GM23338 (cell line): ENCODE data around the gene FAM168A. TPM values are rescaled to one million over a fixed set of nuclear protein-coding genes. Genes with fewer than 3 reads are reported as not detected.

Source experiments
- ATAC-seq: fragments of 200-7000 bp; cut with Tn5 transposase; 3 replicates; pipeline ENCODE4 v1.9.1; 2020
- DNase-seq: peaks from one replicate; pipeline ENCODE4 v3.0.0-alpha.2; 2015; ENCODE audit warnings: low spot score
- H2AFZ ChIP-seq: fragments of 200-600 bp; sonication (generic); 2 replicates; pipeline ENCODE4 v1.8.0; 2016; ENCODE audit warnings: antibody characterized with exemption, mild to moderate bottlenecking, moderate library complexity
- H3F3A ChIP-seq: fragments of 200-600 bp; sonication (generic); replicated peaks from 2 replicates; pipeline ENCODE4 v1.8.0; 2017; ENCODE audit warnings: antibody characterized with exemption, mixed run types, low read depth
- H3K27ac ChIP-seq: fragments of 200-600 bp; sonication (generic); 2 replicates; pipeline ENCODE4 v1.6.1; 2016; ENCODE audit warnings: low read depth
- H3K27me3 ChIP-seq: fragments of 200-600 bp; sonication (generic); 2 replicates; pipeline ENCODE4 v1.8.0; 2016; ENCODE audit warnings: mild to moderate bottlenecking, mixed run types, moderate library complexity; ENCODE audit not compliant: insufficient read depth
- H3K36me3 ChIP-seq: fragments of 200-600 bp; sonication (generic); 2 replicates; pipeline ENCODE4 v1.8.0; 2016; ENCODE audit warnings: mild to moderate bottlenecking; ENCODE audit not compliant: insufficient read depth
- H3K4me1 ChIP-seq: fragments of 200-600 bp; sonication (generic); 2 replicates; pipeline ENCODE4 v1.8.0; 2016; ENCODE audit warnings: mild to moderate bottlenecking, moderate library complexity; ENCODE audit not compliant: insufficient read depth
- H3K4me2 ChIP-seq: fragments of 200-600 bp; sonication (generic); 2 replicates; pipeline ENCODE4 v1.7.1; 2017; ENCODE audit warnings: mixed run types
- H3K4me3 ChIP-seq: fragments of 200-600 bp; sonication (generic); 2 replicates; pipeline ENCODE4 v1.6.1; 2016; ENCODE audit warnings: mixed run types
- H3K79me2 ChIP-seq: fragments of 200-600 bp; sonication (generic); replicated peaks from 2 replicates; pipeline ENCODE4 v1.8.0; 2017; ENCODE audit warnings: mild to moderate bottlenecking; ENCODE audit not compliant: insufficient read depth
- H3K9me2 ChIP-seq: fragments of 200-600 bp; sonication (generic); 2 replicates; pipeline ENCODE4 v1.8.0; 2017; ENCODE audit not compliant: insufficient read depth
- H4K20me1 ChIP-seq: fragments of 200-600 bp; sonication (generic); replicated peaks from 2 replicates; pipeline ENCODE4 v1.8.0; 2017; ENCODE audit warnings: mild to moderate bottlenecking; ENCODE audit not compliant: insufficient read depth
- H3K27ac Mint-ChIP-seq: 2 replicates; pipeline ENCODE4 v1.8.0; 2020; ENCODE audit warnings: inconsistent platforms, mild to moderate bottlenecking, moderate library complexity, mixed read lengths
- H3K27me3 Mint-ChIP-seq: 3 replicates; pipeline ENCODE4 v1.8.0; 2022; ENCODE audit warnings: low read depth, mild to moderate bottlenecking, moderate library complexity, mixed read lengths, inconsistent platforms; ENCODE audit not compliant: insufficient read depth, poor library complexity
- H3K36me3 Mint-ChIP-seq: 3 replicates; pipeline ENCODE4 v1.8.0; 2021; ENCODE audit warnings: low read depth, mild to moderate bottlenecking, inconsistent platforms, moderate library complexity, mixed read lengths
- H3K4me1 Mint-ChIP-seq: 3 replicates; pipeline ENCODE4 v1.8.0; 2020; ENCODE audit warnings: mild to moderate bottlenecking, inconsistent platforms, mixed read lengths
- H3K4me3 Mint-ChIP-seq: 3 replicates; pipeline ENCODE4 v1.8.0; 2021; ENCODE audit warnings: moderate library complexity, mild to moderate bottlenecking, inconsistent platforms, mixed read lengths
- H3K9me3 Mint-ChIP-seq: 3 replicates; pipeline ENCODE4 v1.8.0; 2020; ENCODE audit warnings: moderate library complexity, mild to moderate bottlenecking, inconsistent platforms, mixed read lengths
- CTCF ChIP-seq, 2 experiments: fragments of 200-600 bp in 1 of 2; sonication (generic) in 1 of 2; conservative IDR thresholded peaks; 2 replicates each; pipeline versions ENCODE4 v1.5.1 to v1.6.1; 2016 to 2017; ENCODE audit warnings: antibody characterized with exemption in 2 of 2, low read depth in 2 of 2, mild to moderate bottlenecking in 2 of 2, moderate library complexity in 1 of 2
- EZH2 ChIP-seq: fragments of 200-600 bp; sonication (generic); IDR thresholded peaks from one replicate; pipeline ENCODE4 v1.8.0; 2017; ENCODE audit warnings: antibody characterized with exemption, mild to moderate bottlenecking, low read depth; ENCODE audit not compliant: unreplicated experiment
- EZH2phosphoT487 ChIP-seq: fragments of 200-600 bp; sonication (generic); IDR thresholded peaks from one replicate; pipeline ENCODE4 v1.8.1; 2018; ENCODE audit warnings: antibody characterized with exemption; ENCODE audit not compliant: unreplicated experiment
- JUNB ChIP-seq: IDR thresholded peaks from one replicate; pipeline ENCODE4 v1.6.1; 2016; ENCODE audit warnings: antibody characterized with exemption; ENCODE audit not compliant: unreplicated experiment
- POLR2AphosphoS5 ChIP-seq: IDR thresholded peaks from 2 replicates; pipeline ENCODE4 v1.6.1; 2016; ENCODE audit warnings: antibody characterized with exemption, low read depth
- REST ChIP-seq: IDR thresholded peaks from one replicate; pipeline ENCODE4 v1.6.1; 2018; ENCODE audit warnings: antibody characterized with exemption; ENCODE audit not compliant: unreplicated experiment
- STAT1 ChIP-seq: IDR thresholded peaks from one replicate; pipeline ENCODE4 v1.6.1; 2016; ENCODE audit warnings: antibody characterized with exemption; ENCODE audit not compliant: unreplicated experiment
- ZNF114 ChIP-seq: fragments of 250-450 bp; sonication (Bioruptor Pico); IDR thresholded peaks from 2 replicates; pipeline ENCODE4 v1.5.0; 2020; ENCODE audit warnings: mild to moderate bottlenecking, moderate library complexity
- ZNF331 ChIP-seq: fragments of 250-450 bp; sonication (Bioruptor Pico); IDR thresholded peaks from 2 replicates; pipeline ENCODE4 v1.5.0; 2020; ENCODE audit warnings: low read depth, mild to moderate bottlenecking, moderate library complexity
- ZNF462 ChIP-seq: fragments of 250-450 bp; sonication (Bioruptor Pico); IDR thresholded peaks from 2 replicates; pipeline ENCODE4 v1.5.0; 2020; ENCODE audit warnings: mild to moderate bottlenecking, moderate library complexity
- polyA plus RNA-seq: library from polyadenylated mRNA; unstranded; fragments of >200 nt; fragmentation: Nextera tagmentation; extraction: Ambion mirVana; gene quantifications from 2 replicates; pipeline ENCODE4 v1.2.1, GENCODE V29; 2016
- total RNA-seq: library from RNA; depleted of rRNA; stranded (reverse); fragments of >200 nt; shearing (Covaris generic); gene quantifications from 2 replicates; pipeline ENCODE4 v1.2.3, GENCODE V29; 2014
- TF ChIP-seq, protein P1 (sequence below): IDR thresholded peaks from 2 replicates; pipeline ENCODE4 v1.6.1; 2016; ENCODE audit warnings: antibody characterized with exemption

The FAM168A gene
- total and polyA plus RNA-seq, 2 experiments from 2014 or later = 8.0 to 20.3 TPM

DNA sequence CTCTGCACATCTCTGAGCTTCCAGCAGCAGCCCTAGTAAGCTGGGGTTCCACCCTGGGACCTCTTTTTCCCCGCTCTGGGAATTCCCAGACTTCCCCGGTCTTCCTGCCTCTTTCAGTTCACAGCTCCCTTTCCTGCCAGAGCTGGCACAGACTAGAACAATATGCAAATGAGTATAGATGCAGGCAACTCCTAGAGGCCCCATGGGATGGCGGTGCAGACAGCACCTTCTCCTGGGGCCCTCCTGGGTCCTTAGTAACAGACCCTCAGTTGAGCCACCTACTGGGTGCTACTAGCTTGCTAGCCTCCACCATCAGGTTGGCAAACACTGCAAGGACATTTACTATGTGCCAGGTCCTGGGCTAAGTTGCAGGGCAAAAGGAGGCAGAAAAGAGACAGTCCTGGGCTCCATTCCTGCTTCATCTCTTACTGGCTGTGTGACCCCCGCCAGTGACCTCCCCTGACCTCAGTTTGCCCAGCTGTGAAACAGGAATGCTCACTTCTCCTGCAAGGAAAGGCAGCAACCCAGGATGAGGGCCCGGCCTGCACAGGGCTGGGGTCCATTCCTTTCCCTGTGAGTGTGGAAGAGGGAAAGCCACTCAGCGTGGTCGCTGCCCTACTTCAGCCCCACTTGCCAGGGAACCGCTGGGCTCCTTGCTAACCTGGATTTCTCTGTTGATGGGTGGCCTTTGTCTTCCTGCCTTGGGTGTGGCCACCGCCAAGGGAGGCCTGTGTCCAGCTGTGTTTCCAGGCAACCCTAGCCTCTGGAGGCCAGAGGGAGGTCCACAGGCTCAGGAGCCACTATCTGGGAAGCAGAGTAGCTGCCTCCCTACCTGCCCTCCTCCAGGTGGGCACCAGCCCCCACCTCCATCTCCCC is 214.4 kb downstream of the FAM168A start (continued):
- TF ChIP-seq REST (no peak), JUNB (no peak), EZH2phosphoT487 (no peak), POLR2AphosphoS5 (no peak)

GRCh38 chr11:73382747-73383146 is 215.2 kb downstream of the FAM168A start:
- no peaks in the 10 kb centered on the region for H3K4me1 ChIP-seq
- H3F3A ChIP-seq = no peaks in the 10 kb centered on the region
- H3K36me3 ChIP-seq = no peaks in the 10 kb centered on the region
- H3K36me3 Mint-ChIP-seq = no peaks in the 10 kb centered on the region
- peaks cover 5% of the 10 kb centered on the region for H3K79me2 ChIP-seq
- no peak for DNase-seq
- no peaks in the 10 kb centered on the region for H3K27me3 ChIP-seq
- H3K27ac Mint-ChIP-seq = no peak overlapping the region
- H2AFZ ChIP-seq = no peak overlapping the region
- ATAC-seq = no peak
- H3K4me1 Mint-ChIP-seq = peaks cover 20% of the 10 kb centered on the region
- no peak overlapping the region for H3K27ac ChIP-seq
- peaks cover 2% of the 10 kb centered on the region for H4K20me1 ChIP-seq
- no peak overlapping the region for H3K4me3 ChIP-seq
- H3K9me2 ChIP-seq = no peaks in the 10 kb centered on the region
- H3K9me3 Mint-ChIP-seq = no peaks in the 10 kb centered on the region
- peaks cover 11% of the 10 kb centered on the region for H3K27me3 Mint-ChIP-seq
- H3K4me2 ChIP-seq = no peak overlapping the region
- H3K4me3 Mint-ChIP-seq = no peak overlapping the region
- TF ChIP-seq CTCF (conservative IDR thresholded peaks at IDR 0.05; ENCODE audit: low read depth in 2 of 2) = no peak
- no peak for TF ChIP-seq ZNF462 (CRISPR knock-in tag)
- TF ChIP-seq, protein P1, sequence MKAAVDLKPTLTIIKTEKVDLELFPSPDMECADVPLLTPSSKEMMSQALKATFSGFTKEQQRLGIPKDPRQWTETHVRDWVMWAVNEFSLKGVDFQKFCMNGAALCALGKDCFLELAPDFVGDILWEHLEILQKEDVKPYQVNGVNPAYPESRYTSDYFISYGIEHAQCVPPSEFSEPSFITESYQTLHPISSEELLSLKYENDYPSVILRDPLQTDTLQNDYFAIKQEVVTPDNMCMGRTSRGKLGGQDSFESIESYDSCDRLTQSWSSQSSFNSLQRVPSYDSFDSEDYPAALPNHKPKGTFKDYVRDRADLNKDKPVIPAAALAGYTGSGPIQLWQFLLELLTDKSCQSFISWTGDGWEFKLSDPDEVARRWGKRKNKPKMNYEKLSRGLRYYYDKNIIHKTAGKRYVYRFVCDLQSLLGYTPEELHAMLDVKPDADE = no peak
- no peak for TF ChIP-seq EZH2
- no peak for TF ChIP-seq ZNF331 (CRISPR knock-in tag)
- no peak for TF ChIP-seq JUNB
- TF ChIP-seq STAT1 = no peak
- no peak for TF ChIP-seq EZH2phosphoT487
- TF ChIP-seq ZNF114 = no peak
